Vagina (tissue), 2 donors: ENCODE results near the gene POU3F2.

Source experiments
- POLR2A ChIP-seq, 2 donors: fragments of 450-650 bp; IDR thresholded peaks; one replicate each; pipeline ENCODE4 v1.6.1; 2017; ENCODE audit warnings: antibody characterized with exemption in 2 of 2, mild to moderate bottlenecking in 2 of 2, moderate library complexity in 2 of 2
- POLR2AphosphoS5 ChIP-seq, 2 donors: sonication (generic); formaldehyde crosslinking; IDR thresholded peaks; one replicate each; pipeline ENCODE4 v1.9.0; 2017; ENCODE audit warnings: antibody characterized with exemption in 2 of 2, mild to moderate bottlenecking in 2 of 2, low read depth in 1 of 2; ENCODE audit not compliant: insufficient read depth in 1 of 2
- TF ChIP-seq, protein P1 (sequence below), 3 experiments: fragments of 450-650 bp in 2 of 3; fragments of 200-600 bp in 1 of 3; sonication (generic) in 1 of 3; IDR thresholded peaks; one replicate each; pipeline ENCODE4 v1.5.1; 2017 to 2019; ENCODE audit warnings: antibody characterized with exemption in 3 of 3, mild to moderate bottlenecking in 2 of 3, moderate library complexity in 2 of 3

DNA sequence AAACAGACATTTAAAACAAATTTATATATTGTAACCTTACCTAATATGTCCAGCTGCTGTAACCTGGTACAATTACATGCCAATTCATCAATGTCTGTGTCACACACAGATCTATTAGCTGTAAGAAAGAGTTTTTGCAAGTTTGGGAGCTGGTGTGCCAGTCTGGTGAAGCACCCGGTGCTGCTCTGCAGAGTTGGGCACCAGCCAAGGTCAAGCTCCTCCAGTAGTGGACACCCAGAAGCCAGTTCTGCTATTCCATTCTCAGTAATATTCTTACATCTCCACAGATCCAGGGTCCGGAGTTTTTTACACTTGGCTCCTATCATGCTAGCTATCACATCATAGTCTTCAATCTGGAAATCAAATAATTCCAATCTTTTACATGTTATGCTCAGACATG is 41.0 kb downstream of the POU3F2 start:
- TF ChIP-seq, protein P1, sequence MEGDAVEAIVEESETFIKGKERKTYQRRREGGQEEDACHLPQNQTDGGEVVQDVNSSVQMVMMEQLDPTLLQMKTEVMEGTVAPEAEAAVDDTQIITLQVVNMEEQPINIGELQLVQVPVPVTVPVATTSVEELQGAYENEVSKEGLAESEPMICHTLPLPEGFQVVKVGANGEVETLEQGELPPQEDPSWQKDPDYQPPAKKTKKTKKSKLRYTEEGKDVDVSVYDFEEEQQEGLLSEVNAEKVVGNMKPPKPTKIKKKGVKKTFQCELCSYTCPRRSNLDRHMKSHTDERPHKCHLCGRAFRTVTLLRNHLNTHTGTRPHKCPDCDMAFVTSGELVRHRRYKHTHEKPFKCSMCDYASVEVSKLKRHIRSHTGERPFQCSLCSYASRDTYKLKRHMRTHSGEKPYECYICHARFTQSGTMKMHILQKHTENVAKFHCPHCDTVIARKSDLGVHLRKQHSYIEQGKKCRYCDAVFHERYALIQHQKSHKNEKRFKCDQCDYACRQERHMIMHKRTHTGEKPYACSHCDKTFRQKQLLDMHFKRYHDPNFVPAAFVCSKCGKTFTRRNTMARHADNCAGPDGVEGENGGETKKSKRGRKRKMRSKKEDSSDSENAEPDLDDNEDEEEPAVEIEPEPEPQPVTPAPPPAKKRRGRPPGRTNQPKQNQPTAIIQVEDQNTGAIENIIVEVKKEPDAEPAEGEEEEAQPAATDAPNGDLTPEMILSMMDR (IDR thresholded peaks at IDR 0.05), result no peak
- no peak for TF ChIP-seq POLR2A (IDR thresholded peaks at IDR 0.05)
- no peak for TF ChIP-seq POLR2AphosphoS5 (IDR thresholded peaks at IDR 0.05; ENCODE audit: insufficient read depth in 1 of 2, low read depth in 1 of 2)
